K562 (cell line): ENCODE data around the gene CSTPP1. TPM values are rescaled to one million over a fixed set of nuclear protein-coding genes. Genes with fewer than 3 reads are reported as not detected.
A peak's percentile ranks its signal among the peaks of the same experiment; 100 is the strongest.

ENCODE experiments used
- CREM ChIP-seq: IDR thresholded peaks from 2 replicates; pipeline ENCODE4 v1.6.1; 2014; ENCODE audit warnings: antibody characterized with exemption, low read depth
- E2F8 ChIP-seq: fragments of 450-650 bp; IDR thresholded peaks from 2 replicates; pipeline ENCODE4 v1.7.1; 2018; ENCODE audit warnings: mild to moderate bottlenecking, low read depth; ENCODE audit not compliant: partially characterized antibody
- GABPB1 ChIP-seq: sonication (generic); formaldehyde crosslinking; IDR thresholded peaks from 2 replicates; pipeline ENCODE4 v1.8.0; 2022; ENCODE audit warnings: mild to moderate bottlenecking, missing genetic modification reagents
- HMGXB4 ChIP-seq: sonication (generic); formaldehyde crosslinking; IDR thresholded peaks from 2 replicates; pipeline ENCODE4 v1.8.1; 2023; ENCODE audit warnings: mild to moderate bottlenecking, missing genetic modification reagents
- KLF16 ChIP-seq: IDR thresholded peaks from 2 replicates; pipeline ENCODE4 v1.6.1; 2016; ENCODE audit warnings: antibody characterized with exemption
- NKRF ChIP-seq: fragments of 450-650 bp; IDR thresholded peaks from 2 replicates; pipeline ENCODE4 v1.6.1; 2016; ENCODE audit warnings: borderline replicate concordance
- POLR2G ChIP-seq: fragments of 200-400 bp; formaldehyde crosslinking; IDR thresholded peaks from 2 replicates; pipeline ENCODE4 v1.6.1; 2017; ENCODE audit warnings: low read depth, mild to moderate bottlenecking, antibody characterized with exemption, low read length, moderate library complexity
- TAF7 ChIP-seq: fragments of 450-650 bp; IDR thresholded peaks from 2 replicates; pipeline ENCODE4 v1.6.1; 2016; ENCODE audit warnings: missing genetic modification characterization, missing compliant biosample characterization
- ZNF407 ChIP-seq: fragments of 450-650 bp; IDR thresholded peaks from 2 replicates; pipeline ENCODE4 v1.6.1; 2016; ENCODE audit warnings: low read depth
- polyA plus RNA-seq, 8 experiments: library from polyadenylated mRNA; depleted of rRNA in 4 of 8; stranded (reverse) in 5 of 8; unstranded in 3 of 8; fragments of >200 nt; fragmentation: Nextera tagmentation in 2 of 8; fragmentation: Illumina TruSeq in 1 of 8; extraction: Ambion mirVana in 2 of 8; extraction: Trizol in 1 of 8; gene quantifications; 2 replicates each; pipeline versions ENCODE4 v1.2.1 to v1.2.3, GENCODE V29; 2011 to 2014; ENCODE audit warnings: inconsistent platforms in 1 of 8, missing spikeins in 1 of 8
- total RNA-seq, 7 experiments: library from RNA; depleted of rRNA in 6 of 7; stranded (reverse); fragments of >200 nt in 6 of 7; fragmentation: Illumina TruSeq in 2 of 7; extraction: Trizol in 2 of 7; gene quantifications; 2 replicates each; pipeline versions ENCODE4 v1.2.1 to v1.2.3, GENCODE V29; 2011 to 2021; ENCODE audit warnings: low replicate concordance in 1 of 7

The CSTPP1 gene
- total and polyA plus RNA-seq, 9 of the 15 experiments (the other 6 are each of a cell fraction or from before 2014, with no cell fraction given), result 6.5 to 17.8 (median 9.2) TPM

GRCh38 chr11:47176328-47177228 is 240.0 kb downstream of the CSTPP1 start, which contains the start of gene ARFGAP2 (continued):
- TF ChIP-seq ZNF407 (peak; percentile 92), E2F8 (no peak), NKRF (peak; percentile 67; the same call in 1 of the 2 replicates), GABPB1 (CRISPR knock-in tag) (peak; percentile 72; the same call in 1 of the 2 replicates), HMGXB4 (peak; percentile 75; the same call in 1 of the 2 replicates), TAF7 (tag) (peak; percentile 88), KLF16 (peak; percentile 58; the same call in 1 of the 2 replicates), CREM (peak; percentile 71; the same call in 1 of the 2 replicates), POLR2G (peak; percentile 86)
